NOMO-1 treated with dmso at 0.1 percent for 144 hours (cell line): Measurements from ENCODE around the gene CCDC71.

Experiments
- DNase-seq: peaks from one replicate; lab custom pipeline; 2025; ENCODE audit not compliant: unreplicated experiment; lab: John Stamatoyannopoulos, UW

Gene CCDC71

DNA sequence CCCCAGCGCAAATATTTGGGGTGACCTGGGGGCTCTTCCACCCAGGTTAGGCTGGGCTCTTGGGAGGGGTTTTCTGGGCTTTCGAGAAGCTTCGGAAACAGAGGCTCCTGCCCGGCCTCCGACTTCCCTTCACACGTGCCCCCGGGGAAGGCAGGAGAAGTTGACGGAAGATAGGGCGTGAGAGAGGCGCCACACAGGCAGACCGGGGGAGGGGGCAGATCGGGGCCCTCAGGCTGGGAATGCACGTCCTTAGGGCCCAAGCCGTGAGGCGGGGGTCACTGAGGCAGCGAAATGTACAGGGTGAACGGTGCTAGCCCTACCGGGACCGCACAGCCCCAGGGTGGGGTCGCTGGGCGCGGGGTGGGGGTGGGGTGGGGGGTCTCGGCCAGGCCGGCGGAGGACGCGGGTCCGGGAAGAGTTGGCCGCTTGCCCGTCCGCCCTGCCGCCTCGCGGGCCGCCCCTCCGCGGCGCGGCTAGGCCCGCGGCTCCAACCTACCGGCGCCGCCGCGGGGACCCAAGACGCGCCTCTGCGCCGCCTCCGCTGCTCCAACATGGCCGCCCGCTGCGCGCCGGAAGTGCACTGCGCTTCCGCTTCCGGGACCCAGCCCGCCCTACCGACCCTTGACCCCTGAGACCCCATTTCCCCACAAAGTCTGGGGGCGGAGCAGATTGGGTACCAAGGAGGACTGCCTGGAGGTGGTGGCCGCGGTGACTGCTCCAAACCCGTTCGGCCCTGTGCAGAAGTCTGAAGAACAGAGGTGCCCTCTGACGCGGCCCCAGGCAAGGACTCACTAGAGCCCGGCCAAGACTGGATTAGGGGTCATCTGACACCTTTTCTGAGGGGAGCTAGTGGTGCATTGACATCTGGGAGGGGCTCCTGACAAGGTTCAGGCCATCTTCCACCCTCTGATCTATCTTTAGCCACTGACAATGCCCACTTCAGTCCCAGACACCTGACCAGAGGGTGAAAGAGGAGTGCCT, at the start of gene CCDC71:
TSS of gene CCDC71 (minus strand) at position 561 of the 981 bp plus-strand sequence. CDS start 2,123 bp downstream, outside the sequence.
- peak; percentile 56 for DNase-seq

- DNase-seq: no peak
Measured at GRCh38 chr3:49213998-49214397, 47.9 kb upstream of the CCDC71 start.

DNA sequence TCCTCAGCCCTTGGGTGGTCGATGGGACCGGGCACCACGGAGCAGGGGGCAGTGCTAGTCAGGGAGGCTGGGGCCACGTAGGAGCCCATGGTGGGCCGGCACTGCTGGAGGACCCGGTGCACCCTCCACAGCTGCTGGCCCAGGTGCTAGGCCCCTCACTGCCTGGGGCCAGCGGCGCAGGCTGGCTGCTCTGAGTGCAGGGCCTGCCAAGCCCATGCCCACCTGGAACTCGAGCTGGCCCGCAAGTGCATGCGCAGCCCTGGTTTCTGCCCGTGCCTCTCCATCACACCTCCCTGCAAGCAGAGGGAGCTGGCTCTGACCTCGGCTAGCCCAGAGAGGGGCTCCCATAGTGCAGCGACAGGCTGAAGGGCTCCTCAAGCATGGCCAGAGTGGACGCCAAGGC, 47.4 kb upstream of the CCDC71 start:
- DNase-seq: no peak

DNA sequence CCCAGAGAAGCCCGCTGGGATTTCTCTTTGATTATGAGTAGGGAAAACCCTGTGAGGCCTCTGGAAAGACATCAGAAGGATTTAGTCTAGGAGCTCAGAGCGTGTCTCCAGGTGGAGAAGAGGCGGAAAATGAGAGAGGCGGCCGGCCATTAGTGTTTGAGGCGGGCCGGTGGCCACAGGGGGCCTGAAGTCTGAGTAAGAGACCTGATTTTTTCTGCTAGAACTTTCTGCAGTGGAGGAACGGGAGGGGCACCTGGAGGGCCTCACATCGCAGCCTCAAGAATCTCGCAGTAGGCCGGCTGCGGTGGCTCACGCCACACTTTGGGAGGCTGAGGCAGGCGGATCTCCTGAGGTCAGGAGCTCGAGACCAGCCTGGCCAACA, 33.8 kb upstream of the CCDC71 start:
- no peak for DNase-seq

DNA sequence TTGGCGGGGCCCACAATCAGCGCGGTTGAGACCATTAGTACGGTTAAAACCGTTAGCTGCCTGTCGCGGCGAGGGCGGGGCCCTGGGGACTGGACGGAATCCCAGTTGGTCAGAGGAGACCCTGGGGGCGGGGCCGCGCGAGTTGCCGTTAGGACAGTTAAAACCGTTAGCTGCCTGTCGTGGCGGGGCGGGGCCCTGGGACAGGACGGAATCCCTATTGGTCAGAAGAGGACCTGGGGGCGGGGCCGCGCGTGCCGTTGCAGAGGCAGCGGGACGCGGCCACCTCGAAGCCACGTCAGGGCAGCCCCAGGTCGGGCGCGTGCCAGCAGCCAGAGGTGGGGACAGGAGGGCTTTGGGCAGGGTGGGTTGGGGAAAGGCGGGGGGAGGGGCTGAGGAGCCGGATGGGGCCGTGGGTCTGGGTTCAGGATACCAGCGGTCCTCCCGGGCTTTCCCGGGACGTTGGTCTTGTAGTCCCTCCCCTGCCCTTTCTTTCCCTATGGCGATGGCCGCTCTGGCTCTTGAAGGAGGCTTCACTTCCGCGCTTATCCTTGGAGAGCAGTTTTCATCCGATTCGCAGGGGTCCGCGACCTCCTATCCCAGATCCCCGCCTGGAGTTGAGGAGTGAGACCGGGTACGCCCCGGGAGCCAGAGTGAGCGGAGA, 33.2 kb upstream of the CCDC71 start:
- no peak for DNase-seq

DNA sequence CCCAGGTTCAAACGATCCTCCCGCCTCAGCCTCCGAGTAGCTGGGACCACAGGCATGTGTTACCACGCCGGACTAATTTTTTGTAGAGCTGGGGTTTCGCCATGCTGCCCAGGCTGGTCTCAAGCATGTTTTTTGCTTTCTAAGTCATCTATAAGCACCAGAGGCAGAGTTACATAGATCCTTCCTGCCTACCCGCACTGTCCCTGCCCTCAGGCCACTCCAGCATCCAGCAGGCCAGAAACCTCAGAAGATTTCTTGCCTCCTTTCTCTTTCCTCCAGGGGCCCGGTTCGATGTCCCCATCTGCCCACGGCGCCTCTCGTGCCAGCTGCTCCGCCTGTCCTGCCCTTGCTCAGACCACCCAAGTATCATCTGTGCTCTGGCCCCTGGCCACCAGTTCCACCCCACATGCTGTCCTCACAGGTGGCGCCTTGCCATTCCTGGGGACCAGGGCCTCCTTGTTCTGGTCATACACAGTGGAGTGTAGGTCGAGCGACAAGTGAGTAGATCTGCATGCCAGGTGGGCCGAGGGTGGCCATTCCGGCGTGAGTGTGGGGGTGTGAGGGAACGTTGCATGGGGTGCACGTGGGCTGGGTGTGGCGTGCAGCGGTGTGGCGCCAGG, 32.6 kb upstream of the CCDC71 start:
- no peak for DNase-seq

- no peak for DNase-seq
Measured at GRCh38 chr3:49198161-49198560, 32.0 kb upstream of the CCDC71 start.

DNA sequence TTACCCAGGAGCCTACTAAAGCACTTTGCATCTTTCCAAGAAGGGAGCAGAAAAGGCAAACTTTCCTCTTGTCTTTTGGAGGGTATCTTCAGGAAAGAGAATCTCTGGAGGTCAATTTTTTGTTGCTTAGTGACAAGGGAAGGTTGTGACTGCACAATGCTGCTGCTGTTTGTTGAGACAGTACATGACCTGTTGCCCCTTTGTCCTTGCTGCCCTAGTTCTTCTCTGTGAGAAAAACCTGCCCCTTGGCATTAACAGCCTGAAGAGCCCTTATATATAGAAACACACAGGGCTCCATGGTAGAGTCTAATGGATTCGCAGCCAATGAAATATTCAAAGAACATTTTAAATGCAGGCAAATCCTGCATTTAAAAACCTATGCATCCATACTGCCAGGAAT, 25.6 kb upstream of the CCDC71 start:
- no peak for DNase-seq

GRCh38 chr3:49183873-49184272, 17.7 kb upstream of the CCDC71 start:
- no peak for DNase-seq

DNA sequence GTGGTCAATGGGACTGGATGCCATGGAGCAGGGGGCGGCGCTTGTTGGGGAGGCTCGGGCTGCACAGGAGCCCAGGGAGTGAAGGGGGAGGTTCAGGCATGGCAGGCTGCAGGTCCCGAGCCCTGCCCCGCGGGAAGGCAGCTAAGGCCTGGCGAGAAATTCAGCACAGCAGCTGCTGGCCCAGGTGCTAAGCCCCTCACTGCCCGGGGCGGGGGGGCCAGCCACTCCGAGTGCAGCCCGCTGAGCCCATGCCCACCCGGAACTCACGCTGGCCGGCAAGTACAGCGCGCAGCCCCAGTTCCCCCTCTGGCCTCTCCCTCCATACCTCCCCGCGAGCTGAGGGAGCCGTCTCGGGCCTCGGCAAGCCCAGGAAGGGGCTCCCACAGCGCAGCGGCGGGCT, 16.6 kb upstream of the CCDC71 start:
- no peak for DNase-seq

GRCh38 chr3:49181351-49181750, 15.2 kb upstream of the CCDC71 start:
- no peak for DNase-seq

GRCh38 chr3:49180116-49180515, 14.0 kb upstream of the CCDC71 start:
- no peak for DNase-seq

DNA sequence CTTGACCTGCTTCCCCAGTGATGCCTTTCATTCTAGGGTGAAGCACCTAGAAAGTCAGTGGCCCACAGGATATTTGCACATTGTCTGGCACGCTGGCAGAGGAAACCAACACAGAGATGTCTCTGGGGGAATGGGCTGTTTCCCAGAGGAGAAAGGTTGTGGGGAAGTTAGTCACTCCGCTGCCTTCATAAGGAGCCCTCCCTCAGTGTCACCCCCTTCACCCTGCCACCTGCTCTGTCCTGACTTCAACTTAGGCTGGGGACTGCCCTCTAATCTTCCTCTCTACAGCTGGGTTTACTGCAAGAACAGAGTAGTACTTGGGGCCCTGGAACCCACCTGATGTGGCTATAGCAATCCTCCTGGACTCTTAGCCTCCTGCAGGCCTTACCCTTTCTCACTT, 10.9 kb upstream of the CCDC71 start:
- DNase-seq: no peak

DNA sequence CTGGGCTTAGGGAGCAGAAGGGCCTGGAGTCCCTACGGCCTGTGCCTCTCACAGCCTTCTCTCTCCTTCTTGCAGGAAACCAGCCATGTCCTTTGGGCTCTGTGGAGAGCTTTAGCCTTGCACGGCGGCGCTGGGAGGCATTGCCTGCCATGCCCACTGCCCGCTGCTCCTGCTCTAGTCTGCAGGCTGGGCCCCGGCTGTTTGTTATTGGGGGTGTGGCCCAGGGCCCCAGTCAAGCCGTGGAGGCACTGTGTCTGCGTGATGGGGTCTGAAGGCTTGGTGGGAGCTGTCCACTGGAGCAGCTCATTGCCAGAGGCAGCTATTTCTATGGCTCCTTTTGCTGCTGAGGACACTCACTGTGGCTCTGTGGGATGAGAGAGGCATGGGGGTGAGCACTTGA, 9.4 kb upstream of the CCDC71 start:
- no peak for DNase-seq

- DNase-seq: no peak
Measured at GRCh38 chr3:49174397-49174985, 8.4 kb upstream of the CCDC71 start.

DNA sequence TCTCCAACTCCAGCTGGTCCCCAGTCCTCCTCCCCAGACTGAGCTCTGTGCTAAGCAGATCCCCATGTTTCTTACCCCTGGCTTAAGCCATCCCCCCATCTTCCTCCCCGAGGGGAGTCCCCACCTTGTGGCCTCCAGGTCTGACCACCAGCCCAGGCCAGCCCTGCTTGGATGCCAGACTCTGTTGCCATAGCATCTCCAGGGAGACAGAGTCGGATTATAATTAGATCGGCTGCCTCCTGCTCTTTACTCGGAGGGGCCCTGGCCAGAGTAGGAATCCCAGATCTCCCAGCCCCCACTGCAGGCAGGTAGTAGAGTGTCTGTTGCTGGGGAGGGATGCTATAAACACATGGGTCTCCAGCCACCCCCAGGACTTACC, 7.7 kb upstream of the CCDC71 start:
- no peak for DNase-seq

- DNase-seq: no peak
Measured at GRCh38 chr3:49173116-49173791, 7.1 kb upstream of the CCDC71 start.

DNA sequence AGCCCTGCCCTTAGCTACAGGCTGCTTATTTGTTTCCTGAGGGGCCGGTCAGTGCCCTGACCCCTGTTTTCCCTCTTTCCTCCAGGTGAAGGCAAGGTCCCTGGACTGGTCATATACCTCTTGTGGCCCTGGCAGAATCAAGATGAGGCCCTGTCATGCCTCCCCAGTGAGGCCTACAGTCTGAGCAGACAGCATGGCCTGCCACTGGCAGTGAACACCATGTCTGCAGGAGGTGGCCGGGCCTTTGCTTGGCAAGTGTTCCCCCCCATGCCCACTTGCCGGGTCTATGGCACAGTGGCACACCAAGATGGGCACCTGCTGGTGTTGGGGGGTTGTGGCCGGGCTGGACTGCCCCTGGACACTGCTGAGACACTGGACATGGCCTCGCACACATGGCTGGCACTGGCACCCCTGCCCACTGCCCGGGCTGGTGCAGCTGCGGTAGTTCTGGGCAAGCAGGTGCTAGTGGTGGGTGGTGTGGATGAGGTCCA, 6.5 kb upstream of the CCDC71 start:
- no peak for DNase-seq

GRCh38 chr3:49171775-49172500, 5.8 kb upstream of the CCDC71 start:
- no peak for DNase-seq

GRCh38 chr3:49171119-49171774, 5.1 kb upstream of the CCDC71 start, which contains the start of gene KLHDC8B:
Gene KLHDC8B (plus strand): TSS chr3:49171598. CDS start chr3:49172770, 1,172 bp downstream.
- peak; percentile 46 for DNase-seq
